VCaP (cell line): ENCODE data around the gene TNP1.

Experiments
- H3K27ac ChIP-seq: fragments of 450-650 bp; 2 replicates; pipeline ENCODE4 v1.5.1; 2017
- CTCF ChIP-seq: fragments of 450-650 bp; conservative IDR thresholded peaks from 2 replicates; pipeline ENCODE4 v1.5.1; 2017; ENCODE audit warnings: mild to moderate bottlenecking, moderate library complexity

The TNP1 gene

GRCh38 chr2:216855605-216856004, 4.3 kb downstream of the TNP1 start:
- no peak for TF ChIP-seq CTCF
- no peak overlapping the region for H3K27ac ChIP-seq

- no peak for TF ChIP-seq CTCF
- H3K27ac ChIP-seq: no peak overlapping the region
Measured at GRCh38 chr2:216855079-216855478, 4.8 kb downstream of the TNP1 start.

- no peak overlapping the region for H3K27ac ChIP-seq
- TF ChIP-seq CTCF: no peak
Measured at GRCh38 chr2:216851486-216852090, 8.3 kb downstream of the TNP1 start.

GRCh38 chr2:216850665-216851322, 9.1 kb downstream of the TNP1 start:
- H3K27ac ChIP-seq: no peak overlapping the region
- TF ChIP-seq CTCF: no peak

- no peak overlapping the region for H3K27ac ChIP-seq
- TF ChIP-seq CTCF: no peak
Measured at GRCh38 chr2:216849987-216850386, 9.9 kb downstream of the TNP1 start.

GRCh38 chr2:216845426-216845825, 14.4 kb downstream of the TNP1 start:
- H3K27ac ChIP-seq: no peak overlapping the region
- no peak for TF ChIP-seq CTCF

GRCh38 chr2:216842636-216843035, 17.2 kb downstream of the TNP1 start:
- TF ChIP-seq CTCF: no peak
- H3K27ac ChIP-seq: no peak overlapping the region
